Measurements from ENCODE around the gene DNASE1L1. TPM values are rescaled to one million over a fixed set of nuclear protein-coding genes. Genes with fewer than 3 reads are reported as not detected.
A peak's percentile ranks its signal among the peaks of the same experiment; 100 is the strongest.

DNASE1L1 gene
- total and polyA plus RNA-seq, 12 donors: 9.3 to 101 (median 45.3) TPM

GRCh38 chrX:154384284-154384892 is 24.7 kb downstream of the DNASE1L1 start:
- no peaks in the 10 kb centered on the region for H3K36me3 ChIP-seq (replicated peaks in 1 of 2)
- TF ChIP-seq CTCF (IDR thresholded peaks at IDR 0.05): peak in 5 of 6 experiments; percentile 22 to 41 (median 30)
- TF ChIP-seq POLR2A (IDR thresholded peaks at IDR 0.05): no peak
- no peaks in the 10 kb centered on the region for H3K9me3 ChIP-seq (replicated peaks in 1 of 3)
- no peak overlapping the region for H3K4me3 ChIP-seq
- peak in 1 of 7 donors; percentile 45 for DNase-seq
- H3K27ac ChIP-seq: peak overlapping the region in 1 of 5 donors; percentile 41
- 33 to 69% (median 47%) methylated on average over 1 to 8 of the region's 8 CpGs for WGBS, 4 donors
- H3K27me3 ChIP-seq: no peaks in the 10 kb centered on the region
- intact Hi-C loops (cut with DNase I): no loop called here
- peaks cover 4 to 8% of the 10 kb centered on the region in 2 donors for H3K4me1 ChIP-seq (replicated peaks in 1 of 2)

- Histone ChIP-seq H3K36me3 (replicated peaks in 1 of 2) (no peaks in the 10 kb centered on the region), H3K4me3 (no peak overlapping the region), H3K27ac (peak overlapping the region in 1 of 5 donors; percentile 41), H3K9me3 (replicated peaks in 1 of 3) (no peaks in the 10 kb centered on the region), H3K4me1 (replicated peaks in 1 of 2) (peaks cover 4 to 8% of the 10 kb centered on the region in 2 donors), H3K27me3 (no peaks in the 10 kb centered on the region)
- DNase-seq: no peak
- intact Hi-C loops (cut with DNase I): no loop called here
- no peak for TF ChIP-seq CTCF (IDR thresholded peaks at IDR 0.05)
- WGBS, 4 donors: 57 to 67% (median 62%) methylated on average over 8 to 14 of the region's 14 CpGs
Measured at GRCh38 chrX:154383359-154384283, 25.4 kb downstream of the DNASE1L1 start.

DNA sequence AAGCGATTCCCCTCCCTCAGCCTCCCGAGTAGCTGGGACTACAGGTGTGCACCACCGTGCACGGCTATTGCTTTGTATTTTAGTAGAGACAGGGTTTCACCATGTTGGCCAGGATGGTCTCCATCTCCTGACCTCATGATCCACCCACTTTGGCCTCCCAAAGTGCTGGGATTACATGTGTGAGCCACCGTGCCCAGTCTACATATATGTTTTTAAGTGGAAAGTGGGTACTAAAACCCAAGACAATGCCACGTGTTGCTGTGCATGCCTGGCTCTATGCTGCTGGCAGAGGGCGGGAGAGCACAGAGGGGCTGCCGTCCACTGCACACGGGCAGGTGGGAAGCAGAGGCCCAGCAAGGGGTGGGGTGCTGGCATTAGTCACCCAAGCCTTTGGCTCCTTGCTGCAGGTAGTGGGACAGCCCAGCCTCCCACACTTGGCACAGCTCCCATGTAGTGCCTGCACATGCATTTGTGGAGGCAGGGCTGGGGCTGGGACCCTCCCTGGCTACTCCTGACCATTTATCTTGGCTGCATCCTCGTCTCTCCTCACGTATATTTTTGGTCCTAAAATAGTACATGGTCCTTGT is 26.5 kb downstream of the DNASE1L1 start:
- Histone ChIP-seq H3K27ac (no peak overlapping the region), H3K9me3 (replicated peaks in 1 of 3) (no peaks in the 10 kb centered on the region), H3K4me1 (replicated peaks in 1 of 2) (peaks cover 4 to 8% of the 10 kb centered on the region in 2 donors), H3K4me3 (no peak overlapping the region), H3K27me3 (no peaks in the 10 kb centered on the region), H3K36me3 (replicated peaks in 1 of 2) (no peaks in the 10 kb centered on the region)
- WGBS, 4 donors: 37 to 74% (median 71%) methylated on average over 2 to 11 of the region's 11 CpGs
- intact Hi-C loops (cut with DNase I): no loop called here
- no peak for DNase-seq
- no peak for TF ChIP-seq CTCF (IDR thresholded peaks at IDR 0.05)
- no peak for TF ChIP-seq POLR2A (IDR thresholded peaks at IDR 0.05)

GRCh38 chrX:154381271-154381670 is 27.8 kb downstream of the DNASE1L1 start:
- intact Hi-C loops (cut with DNase I): no loop called here
- 56 to 85% (median 62%) methylated on average over 5 to 6 of the region's 6 CpGs for WGBS, 4 donors
- H3K4me3 ChIP-seq: no peak overlapping the region
- TF ChIP-seq CTCF (IDR thresholded peaks at IDR 0.05): no peak
- TF ChIP-seq POLR2A (IDR thresholded peaks at IDR 0.05): no peak
- H3K27ac ChIP-seq: no peak overlapping the region
- no peaks in the 10 kb centered on the region for H3K9me3 ChIP-seq (replicated peaks in 1 of 3)
- H3K36me3 ChIP-seq (replicated peaks in 1 of 2): no peaks in the 10 kb centered on the region
- H3K4me1 ChIP-seq (replicated peaks in 1 of 2): peaks cover 4 to 8% of the 10 kb centered on the region in 2 donors
- DNase-seq: no peak
- H3K27me3 ChIP-seq: no peaks in the 10 kb centered on the region
